ENCODE measurements around the gene CHD2.

Gene CHD2

DNA sequence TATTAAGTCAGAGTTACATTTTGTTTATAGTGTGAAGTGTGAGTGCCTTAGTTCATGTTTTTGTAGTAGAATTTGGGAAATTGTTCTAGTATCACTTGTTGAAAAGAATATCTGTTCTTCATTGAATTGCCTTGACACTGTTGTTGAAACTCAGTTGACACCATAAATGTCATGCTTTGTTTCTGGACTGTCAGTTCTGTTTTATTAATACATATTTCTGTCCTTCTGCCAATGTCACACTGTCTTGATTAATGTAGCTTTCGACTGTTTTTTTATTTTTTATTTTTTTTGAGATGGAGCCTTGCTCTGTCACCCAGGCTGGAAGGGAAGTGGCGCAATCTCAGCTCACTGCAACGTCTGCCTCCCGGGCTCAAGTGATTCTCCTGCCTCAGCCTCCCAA is 59.1 kb downstream of the CHD2 start:
- Histone ChIP-seq H3K9me2 (replicated peaks; ENCODE audit: low read depth, low read length) (no peaks in the 10 kb centered on the region), H2AFZ (ENCODE audit: low read length) (no peak overlapping the region), H3F3A (ENCODE audit: low read depth) (no peaks in the 10 kb centered on the region; the same call in 1 of the 2 replicates), H3K9me3 (ENCODE audit: insufficient read depth, low read depth, low read length) (peaks cover 6% of the 10 kb centered on the region), H3K36me3 (ENCODE audit: insufficient read depth, low read length) (peaks cover 96% of the 10 kb centered on the region), H3K4me1 (ENCODE audit: insufficient read depth, low read length, poor library complexity, severe bottlenecking) (no peaks in the 10 kb centered on the region), H3K4me3 (ENCODE audit: low read length, poor library complexity, severe bottlenecking) (no peak overlapping the region), H3K9ac (ENCODE audit: low read depth, low read length, poor library complexity, severe bottlenecking) (no peak overlapping the region), H3K27me3 (ENCODE audit: insufficient read depth, low read length, poor library complexity, severe bottlenecking) (no peaks in the 10 kb centered on the region), H3K79me2 (ENCODE audit: insufficient read depth, low read length) (peaks cover 63% of the 10 kb centered on the region), H4K20me1 (ENCODE audit: insufficient read depth, low read length, poor library complexity, severe bottlenecking) (peaks cover 18% of the 10 kb centered on the region), H3K4me2 (ENCODE audit: low read depth, low read length, poor library complexity, severe bottlenecking) (no peak overlapping the region)
- TF ChIP-seq EZH2phosphoT487 (IDR thresholded peaks at IDR 0.05; ENCODE audit: borderline replicate concordance), result no peak
- TF ChIP-seq, protein P1, sequence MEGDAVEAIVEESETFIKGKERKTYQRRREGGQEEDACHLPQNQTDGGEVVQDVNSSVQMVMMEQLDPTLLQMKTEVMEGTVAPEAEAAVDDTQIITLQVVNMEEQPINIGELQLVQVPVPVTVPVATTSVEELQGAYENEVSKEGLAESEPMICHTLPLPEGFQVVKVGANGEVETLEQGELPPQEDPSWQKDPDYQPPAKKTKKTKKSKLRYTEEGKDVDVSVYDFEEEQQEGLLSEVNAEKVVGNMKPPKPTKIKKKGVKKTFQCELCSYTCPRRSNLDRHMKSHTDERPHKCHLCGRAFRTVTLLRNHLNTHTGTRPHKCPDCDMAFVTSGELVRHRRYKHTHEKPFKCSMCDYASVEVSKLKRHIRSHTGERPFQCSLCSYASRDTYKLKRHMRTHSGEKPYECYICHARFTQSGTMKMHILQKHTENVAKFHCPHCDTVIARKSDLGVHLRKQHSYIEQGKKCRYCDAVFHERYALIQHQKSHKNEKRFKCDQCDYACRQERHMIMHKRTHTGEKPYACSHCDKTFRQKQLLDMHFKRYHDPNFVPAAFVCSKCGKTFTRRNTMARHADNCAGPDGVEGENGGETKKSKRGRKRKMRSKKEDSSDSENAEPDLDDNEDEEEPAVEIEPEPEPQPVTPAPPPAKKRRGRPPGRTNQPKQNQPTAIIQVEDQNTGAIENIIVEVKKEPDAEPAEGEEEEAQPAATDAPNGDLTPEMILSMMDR (conservative IDR thresholded peaks at IDR 0.05; ENCODE audit: low read length), result no peak

DNA sequence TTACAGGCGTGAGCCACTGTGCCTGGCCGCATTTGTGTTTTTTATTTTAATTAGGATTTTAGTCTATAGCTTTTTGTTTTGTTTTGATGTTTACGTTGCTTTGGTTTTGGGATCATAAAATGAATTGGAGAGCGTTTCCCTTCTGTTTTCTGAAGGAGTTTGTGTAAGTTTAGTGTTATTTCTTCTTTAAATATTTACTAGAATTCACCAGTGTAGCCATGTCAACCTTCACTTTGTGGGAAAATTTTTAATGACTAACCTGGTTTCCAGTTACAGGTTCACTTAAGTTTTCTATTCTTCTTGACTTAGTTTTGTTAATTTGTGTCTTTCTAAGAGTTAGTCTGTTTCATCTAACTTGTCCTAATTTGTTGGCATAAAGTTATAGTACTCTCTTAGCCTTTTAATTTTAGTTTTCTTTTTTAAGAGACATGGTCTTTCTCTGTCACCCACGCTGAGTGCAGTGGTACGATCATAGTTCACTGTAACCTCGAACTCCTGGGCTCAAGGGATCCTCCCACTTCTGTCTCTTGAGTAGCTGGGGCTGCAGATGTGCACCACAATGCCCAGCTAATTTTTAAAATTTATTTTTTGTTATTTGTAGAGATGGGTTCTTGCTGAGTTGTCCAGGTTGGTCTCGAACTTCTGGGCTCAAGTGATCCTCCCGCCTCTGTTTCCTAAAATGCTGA is 61.0 kb downstream of the CHD2 start:
- Histone ChIP-seq H3K27me3 (ENCODE audit: insufficient read depth, low read length, poor library complexity, severe bottlenecking) (no peaks in the 10 kb centered on the region), H3K4me1 (ENCODE audit: insufficient read depth, low read length, poor library complexity, severe bottlenecking) (no peaks in the 10 kb centered on the region), H3K9me2 (replicated peaks; ENCODE audit: low read depth, low read length) (no peaks in the 10 kb centered on the region), H3K79me2 (ENCODE audit: insufficient read depth, low read length) (peaks cover 73% of the 10 kb centered on the region), H3K36me3 (ENCODE audit: insufficient read depth, low read length) (peaks cover 89% of the 10 kb centered on the region), H3K9ac (ENCODE audit: low read depth, low read length, poor library complexity, severe bottlenecking) (no peak overlapping the region), H3F3A (ENCODE audit: low read depth) (no peaks in the 10 kb centered on the region; the same call in 1 of the 2 replicates), H3K4me2 (ENCODE audit: low read depth, low read length, poor library complexity, severe bottlenecking) (no peak overlapping the region), H3K4me3 (ENCODE audit: low read length, poor library complexity, severe bottlenecking) (no peak overlapping the region), H2AFZ (ENCODE audit: low read length) (no peak overlapping the region), H4K20me1 (ENCODE audit: insufficient read depth, low read length, poor library complexity, severe bottlenecking) (peaks cover 20% of the 10 kb centered on the region), H3K9me3 (ENCODE audit: insufficient read depth, low read depth, low read length) (peaks cover 6% of the 10 kb centered on the region)
- TF ChIP-seq, protein P1 (conservative IDR thresholded peaks at IDR 0.05; ENCODE audit: low read length), result no peak
- no peak for TF ChIP-seq EZH2phosphoT487 (IDR thresholded peaks at IDR 0.05; ENCODE audit: borderline replicate concordance)

DNA sequence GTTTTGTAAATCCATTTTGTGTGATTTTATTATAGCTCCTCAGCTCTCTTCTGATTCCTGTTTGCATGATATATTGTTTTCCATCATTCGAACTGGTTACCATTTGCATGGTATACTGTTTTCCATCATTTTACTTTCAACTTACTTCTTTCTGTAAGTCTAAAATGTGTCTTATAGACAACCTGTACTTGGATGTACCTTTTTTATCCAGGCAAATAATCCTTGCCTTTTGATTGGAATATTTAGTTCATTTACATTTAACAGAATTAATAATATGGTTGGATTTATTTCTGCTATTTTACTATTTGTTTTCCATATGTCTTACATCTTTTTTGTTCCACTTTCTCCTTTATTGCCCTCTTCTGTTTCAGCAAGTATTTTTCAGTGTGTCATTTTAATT is 62.8 kb downstream of the CHD2 start:
- Histone ChIP-seq H3K9me3 (ENCODE audit: insufficient read depth, low read depth, low read length) (peaks cover 6% of the 10 kb centered on the region), H3K4me3 (ENCODE audit: low read length, poor library complexity, severe bottlenecking) (no peak overlapping the region), H2AFZ (ENCODE audit: low read length) (no peak overlapping the region), H3K79me2 (ENCODE audit: insufficient read depth, low read length) (peaks cover 76% of the 10 kb centered on the region), H3K27me3 (ENCODE audit: insufficient read depth, low read length, poor library complexity, severe bottlenecking) (no peaks in the 10 kb centered on the region), H3K4me2 (ENCODE audit: low read depth, low read length, poor library complexity, severe bottlenecking) (no peak overlapping the region), H3F3A (ENCODE audit: low read depth) (no peaks in the 10 kb centered on the region; the same call in 1 of the 2 replicates), H3K9me2 (replicated peaks; ENCODE audit: low read depth, low read length) (no peaks in the 10 kb centered on the region), H3K9ac (ENCODE audit: low read depth, low read length, poor library complexity, severe bottlenecking) (no peak overlapping the region), H3K4me1 (ENCODE audit: insufficient read depth, low read length, poor library complexity, severe bottlenecking) (no peaks in the 10 kb centered on the region), H3K36me3 (ENCODE audit: insufficient read depth, low read length) (peaks cover 88% of the 10 kb centered on the region), H4K20me1 (ENCODE audit: insufficient read depth, low read length, poor library complexity, severe bottlenecking) (peaks cover 26% of the 10 kb centered on the region)
- TF ChIP-seq, protein P1 (conservative IDR thresholded peaks at IDR 0.05; ENCODE audit: low read length), result no peak
- TF ChIP-seq EZH2phosphoT487 (IDR thresholded peaks at IDR 0.05; ENCODE audit: borderline replicate concordance), result no peak

Measured in Loucy (cell line).